ENCODE measurements around the gene NCBP2L.
A peak's percentile ranks its signal among the peaks of the same experiment; 100 is the strongest.

The NCBP2L gene

GRCh38 chrX:107823456-107823855 is 45.9 kb downstream of the NCBP2L start:
- H3K9me3 Mint-ChIP-seq, result no peaks in the 10 kb centered on the region

GRCh38 chrX:107825698-107826237 is 48.2 kb downstream of the NCBP2L start, which contains the start of gene MID2:
MID2 (plus strand) TSS chrX:107825866; CDS start chrX:107826427, 561 bp downstream.
- Mint-ChIP-seq H3K4me1 (peaks cover 34% of the 10 kb centered on the region), H3K36me3 (peaks cover 5% of the 10 kb centered on the region), H3K9me3 (no peaks in the 10 kb centered on the region), H3K4me3 (peak within 1 kb of the TSS; percentile 78), H3K27ac (peak within 1 kb of the TSS; percentile 88)
- peak; percentile 80 for ATAC-seq
- peak in 1 of 2 donors; percentile 8 for DNase-seq (ENCODE audit: low spot score in 2 of 2)

More at GRCh38 chrX:107823456-107823855, 45.9 kb downstream of the NCBP2L start:
- H3K4me3 Mint-ChIP-seq, result no peak overlapping the region
- H3K27ac Mint-ChIP-seq, result no peak overlapping the region
- ATAC-seq (no peak), DNase-seq (ENCODE audit: low spot score in 2 of 2) (no peak)
- H3K36me3 Mint-ChIP-seq, result peaks cover 5% of the 10 kb centered on the region
- H3K4me1 Mint-ChIP-seq, result peaks cover 34% of the 10 kb centered on the region

GRCh38 chrX:107826238-107827029 is 48.9 kb downstream of the NCBP2L start:
- Mint-ChIP-seq H3K4me3 (peak overlapping the region; percentile 78), H3K4me1 (peaks cover 34% of the 10 kb centered on the region), H3K36me3 (peaks cover 5% of the 10 kb centered on the region), H3K27ac (peak overlapping the region; percentile 88), H3K9me3 (no peaks in the 10 kb centered on the region)
- peak; percentile 67 for ATAC-seq
- DNase-seq (ENCODE audit: low spot score in 2 of 2), result peak; percentile 5 to 66

- H3K9me3 Mint-ChIP-seq, result no peaks in the 10 kb centered on the region
- DNase-seq (ENCODE audit: low spot score in 2 of 2) (no peak), ATAC-seq (no peak)
- peaks cover 5% of the 10 kb centered on the region for H3K36me3 Mint-ChIP-seq
- peak overlapping the region; percentile 53 for H3K27ac Mint-ChIP-seq
- H3K4me1 Mint-ChIP-seq, result peaks cover 34% of the 10 kb centered on the region
- H3K4me3 Mint-ChIP-seq, result peak overlapping the region; percentile 73
Observed at GRCh38 chrX:107827030-107827831, 49.7 kb downstream of the NCBP2L start.

GRCh38 chrX:107827852-107828251 is 50.3 kb downstream of the NCBP2L start:
- peak overlapping the region; percentile 73 for H3K4me3 Mint-ChIP-seq
- H3K27ac Mint-ChIP-seq, result peak overlapping the region; percentile 53
- ATAC-seq, result peak; percentile 51

GRCh38 chrX:107829878-107830277 is 52.3 kb downstream of the NCBP2L start:
- Mint-ChIP-seq H3K9me3 (no peaks in the 10 kb centered on the region), H3K4me1 (peaks cover 23% of the 10 kb centered on the region), H3K36me3 (peaks cover 5% of the 10 kb centered on the region), H3K4me3 (no peak overlapping the region), H3K27ac (no peak overlapping the region)
- DNase-seq (ENCODE audit: low spot score in 2 of 2) (no peak), ATAC-seq (no peak)

More at GRCh38 chrX:107827852-107828251, 50.3 kb downstream of the NCBP2L start:
- DNase-seq (ENCODE audit: low spot score in 2 of 2), result no peak
- Mint-ChIP-seq H3K9me3 (no peaks in the 10 kb centered on the region), H3K36me3 (peaks cover 5% of the 10 kb centered on the region), H3K4me1 (peaks cover 34% of the 10 kb centered on the region)

GRCh38 chrX:107831071-107831730 is 53.7 kb downstream of the NCBP2L start:
- Mint-ChIP-seq H3K36me3 (no peaks in the 10 kb centered on the region), H3K9me3 (no peaks in the 10 kb centered on the region), H3K4me1 (peaks cover 14% of the 10 kb centered on the region), H3K4me3 (no peak overlapping the region), H3K27ac (no peak overlapping the region)
- DNase-seq (ENCODE audit: low spot score in 2 of 2) (no peak), ATAC-seq (no peak)

- Mint-ChIP-seq H3K36me3 (no peaks in the 10 kb centered on the region), H3K4me1 (peaks cover 12% of the 10 kb centered on the region), H3K27ac (no peak overlapping the region), H3K9me3 (no peaks in the 10 kb centered on the region), H3K4me3 (no peak overlapping the region)
- DNase-seq (ENCODE audit: low spot score in 2 of 2) (no peak), ATAC-seq (no peak)
Observed at GRCh38 chrX:107834275-107835201, 57.0 kb downstream of the NCBP2L start.

- peaks cover 12% of the 10 kb centered on the region for H3K4me1 Mint-ChIP-seq
- H3K27ac Mint-ChIP-seq, result no peak overlapping the region
- H3K9me3 Mint-ChIP-seq, result no peaks in the 10 kb centered on the region
- no peak overlapping the region for H3K4me3 Mint-ChIP-seq
- H3K36me3 Mint-ChIP-seq, result peaks cover 7% of the 10 kb centered on the region
- DNase-seq (ENCODE audit: low spot score in 2 of 2) (no peak), ATAC-seq (no peak)
Observed at GRCh38 chrX:107836958-107837357, 59.4 kb downstream of the NCBP2L start.

- Mint-ChIP-seq H3K4me3 (no peak overlapping the region), H3K4me1 (peaks cover 12% of the 10 kb centered on the region), H3K9me3 (no peaks in the 10 kb centered on the region), H3K36me3 (peaks cover 7% of the 10 kb centered on the region), H3K27ac (no peak overlapping the region)
- no peak for DNase-seq (ENCODE audit: low spot score in 2 of 2)
- no peak for ATAC-seq
Observed at GRCh38 chrX:107840971-107841370, 63.4 kb downstream of the NCBP2L start.

- Mint-ChIP-seq H3K36me3 (peaks cover 7% of the 10 kb centered on the region), H3K27ac (no peak overlapping the region), H3K4me3 (no peak overlapping the region), H3K9me3 (no peaks in the 10 kb centered on the region), H3K4me1 (peaks cover 3% of the 10 kb centered on the region)
- DNase-seq (ENCODE audit: low spot score in 2 of 2) (no peak), ATAC-seq (no peak)
Observed at GRCh38 chrX:107842715-107843400, 65.3 kb downstream of the NCBP2L start.

Measured in stimulated activated effector memory CD8-positive, alpha-beta T cell treated with anti-CD3 and anti-CD28 coated beads, Interleukin-12 subunit alpha, Interleukin-12 subunit beta, amount 100 ng/mL, for 72 hours (primary cell).